ENCODE results near the gene SMU1. TPM values are rescaled to one million over a fixed set of nuclear protein-coding genes. Genes with fewer than 3 reads are reported as not detected.
A peak's percentile ranks its signal among the peaks of the same experiment; 100 is the strongest.

SMU1 gene
- 10 to 100 TPM; 31.0 to 33.9 (median 32.3) TPM for total RNA-seq

DNA sequence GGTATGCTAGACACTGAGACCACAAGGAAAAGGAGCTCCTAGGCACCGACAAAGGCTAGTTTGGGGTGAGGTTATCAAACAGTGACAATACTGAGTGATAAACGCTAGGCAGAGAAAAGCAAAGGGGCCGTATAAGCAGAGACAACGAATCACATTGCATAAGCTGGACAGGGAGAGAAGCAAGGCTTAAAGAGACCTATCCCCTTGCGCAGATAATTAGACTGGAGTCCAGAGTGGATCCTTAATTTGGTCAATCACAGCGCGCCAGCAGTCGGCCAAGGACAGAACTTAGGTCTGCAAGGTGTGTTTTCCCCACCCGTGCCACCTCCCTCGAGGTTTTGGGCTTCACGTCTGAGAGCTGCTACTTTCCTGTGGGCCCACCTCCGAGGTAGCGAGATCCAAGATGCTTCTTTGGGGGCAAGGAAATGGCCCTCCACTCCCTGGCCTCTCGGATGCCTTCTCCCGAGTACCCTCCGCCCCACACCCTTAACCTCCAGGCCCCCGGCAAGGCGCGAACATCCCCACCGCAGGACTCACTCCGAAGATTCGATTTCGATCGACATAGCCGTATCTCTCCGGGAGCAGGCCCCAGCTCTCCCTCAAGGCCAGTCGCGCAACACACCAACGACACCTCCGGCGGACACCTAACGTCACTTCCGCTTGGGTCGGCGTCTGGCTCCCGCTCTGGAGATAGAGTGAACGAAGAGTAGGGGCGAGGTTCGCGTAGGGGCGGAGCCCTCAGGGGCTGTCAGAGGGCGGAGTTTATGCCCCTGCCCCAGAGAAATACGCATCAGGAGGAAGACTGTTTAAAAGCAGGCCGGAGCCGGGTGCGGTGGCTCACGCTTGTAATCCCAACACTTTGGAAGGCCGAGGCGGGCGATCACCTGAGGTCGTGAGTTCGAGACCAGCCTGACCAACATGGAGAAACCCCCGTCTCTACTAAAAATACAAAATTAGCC lies at the start of gene SMU1:
TSS of gene SMU1 (minus strand) at position 629 of the 959 bp plus-strand sequence. CDS start at position 563, 66 bp downstream.
- ATAC-seq: peak; percentile 98

DNA sequence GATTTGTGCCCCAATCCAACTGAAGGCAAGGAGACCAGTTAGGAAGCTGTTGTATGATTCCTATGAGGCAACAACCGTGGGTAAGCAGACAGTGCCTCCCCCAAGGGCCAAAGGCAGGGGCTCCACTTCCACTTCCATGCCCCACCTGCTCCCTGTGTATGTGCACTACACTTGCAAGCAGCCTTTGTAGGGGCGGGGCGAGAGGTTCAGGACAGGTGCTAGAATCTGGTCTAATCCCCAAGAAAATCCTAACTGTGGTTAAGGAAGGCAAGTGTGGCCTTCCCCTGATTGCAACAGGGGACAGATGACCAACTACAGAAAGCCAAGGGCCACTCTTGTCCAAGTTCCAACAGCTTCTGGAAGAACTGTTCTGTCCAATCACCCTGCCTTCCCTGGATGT lies 49.0 kb upstream of the SMU1 start:
- ATAC-seq (no peak), DNase-seq (no peak)
- no peaks in the 10 kb centered on the region for H3K27me3 Mint-ChIP-seq (ENCODE audit: low read depth)
- peaks cover 46% of the 10 kb centered on the region for H3K4me1 Mint-ChIP-seq (ENCODE audit: low read depth)
- H3K9me3 Mint-ChIP-seq: no peaks in the 10 kb centered on the region
- peaks cover 45% of the 10 kb centered on the region for H3K36me3 Mint-ChIP-seq (ENCODE audit: insufficient read depth)
- no peak overlapping the region for H3K4me3 Mint-ChIP-seq

More for the DNA sequence above, at the start of gene SMU1:
- Mint-ChIP-seq H3K36me3 (ENCODE audit: insufficient read depth) (peaks cover 23% of the 10 kb centered on the region), H3K4me3 (peak within 1 kb of the TSS; percentile 99), H3K4me1 (ENCODE audit: low read depth) (peaks cover 43% of the 10 kb centered on the region), H3K9me3 (no peaks in the 10 kb centered on the region), H3K27me3 (ENCODE audit: low read depth) (no peaks in the 10 kb centered on the region)
- DNase-seq: peak; percentile 92

DNA sequence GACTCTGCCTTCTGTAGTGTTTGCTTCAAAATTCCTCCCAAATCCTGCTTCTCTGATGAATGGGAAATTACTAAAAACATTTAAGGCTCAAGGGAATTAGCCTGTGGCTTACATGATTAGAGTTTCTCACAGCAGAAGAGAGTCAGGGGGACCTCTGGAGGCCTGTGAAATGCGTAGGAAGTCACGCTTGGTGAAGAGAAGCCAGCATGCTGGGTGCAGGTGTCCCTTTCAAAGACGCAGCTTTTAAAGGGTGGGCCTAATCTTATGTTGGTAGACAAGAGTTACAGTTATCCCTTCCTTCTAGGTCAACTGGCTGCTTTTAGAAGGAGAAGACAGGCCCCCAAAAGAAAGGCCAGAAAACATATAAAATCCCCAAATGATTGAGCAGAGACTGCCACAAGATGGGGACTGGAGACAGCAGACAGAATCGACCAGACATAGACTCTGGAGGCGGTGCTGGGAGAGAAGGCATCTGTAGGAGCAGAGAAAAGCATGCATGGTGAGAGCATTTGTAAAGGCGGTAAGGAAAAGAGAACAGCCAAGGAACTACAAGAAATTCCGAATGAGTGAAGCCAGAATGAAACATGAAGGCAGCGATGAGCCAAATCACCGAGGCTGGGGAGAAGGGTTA lies 48.4 kb upstream of the SMU1 start:
- Mint-ChIP-seq H3K36me3 (ENCODE audit: insufficient read depth) (peaks cover 43% of the 10 kb centered on the region), H3K4me1 (ENCODE audit: low read depth) (peaks cover 46% of the 10 kb centered on the region), H3K9me3 (no peaks in the 10 kb centered on the region), H3K4me3 (peak overlapping the region; percentile 8), H3K27me3 (ENCODE audit: low read depth) (no peaks in the 10 kb centered on the region)
- no peak for DNase-seq
- ATAC-seq: no peak

DNA sequence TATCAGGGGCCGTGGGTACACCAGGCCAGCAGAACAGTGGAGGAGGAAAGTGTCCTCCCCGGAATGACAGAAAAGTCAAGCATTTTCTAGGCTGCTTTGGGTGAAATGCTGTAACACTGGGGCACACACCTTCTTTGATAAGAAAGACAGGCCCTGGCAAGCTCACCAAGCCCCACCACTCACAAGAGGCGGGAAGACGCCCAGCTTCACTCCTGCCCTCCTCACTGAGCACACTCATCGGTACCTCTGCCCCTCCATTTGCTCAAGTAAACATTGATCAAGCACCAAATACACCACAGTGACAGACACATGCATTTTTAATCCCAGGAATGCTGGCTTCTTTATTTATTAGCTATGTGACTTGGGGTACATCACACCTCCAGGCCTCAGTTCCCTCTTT lies 47.6 kb upstream of the SMU1 start:
- no peak for ATAC-seq
- DNase-seq: no peak
- Mint-ChIP-seq H3K9me3 (no peaks in the 10 kb centered on the region), H3K36me3 (ENCODE audit: insufficient read depth) (peaks cover 38% of the 10 kb centered on the region), H3K27me3 (ENCODE audit: low read depth) (no peaks in the 10 kb centered on the region), H3K4me3 (no peak overlapping the region), H3K4me1 (ENCODE audit: low read depth) (peaks cover 46% of the 10 kb centered on the region)

DNA sequence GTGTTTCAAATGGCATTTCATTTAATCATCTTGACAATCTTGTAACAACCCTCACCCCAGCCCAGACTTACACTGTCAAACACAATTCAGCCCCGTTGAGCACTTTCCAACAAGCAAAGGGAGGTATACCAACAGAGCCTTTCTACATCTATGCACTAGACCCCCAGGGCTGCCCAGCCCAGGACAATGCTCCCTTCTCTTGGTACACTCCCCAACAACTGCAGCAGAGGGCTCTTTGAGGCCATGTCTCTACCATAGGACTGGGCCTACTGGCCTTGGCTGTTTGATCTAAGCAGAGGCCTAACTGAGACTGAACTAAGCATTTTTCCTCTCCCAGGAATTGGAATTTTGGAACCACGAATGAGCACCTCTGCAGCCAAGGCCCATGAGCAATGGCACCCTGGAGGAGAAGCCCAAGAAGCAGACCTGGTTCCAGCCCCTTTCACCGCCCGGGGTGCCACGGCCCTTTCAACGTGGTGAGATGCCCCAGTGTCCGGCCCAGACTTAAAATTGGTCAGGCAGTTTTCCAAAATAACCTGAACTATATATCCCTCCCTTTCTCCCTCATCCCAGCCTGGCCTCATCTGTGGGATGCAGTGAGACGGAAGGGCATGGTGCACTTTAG lies 47.0 kb upstream of the SMU1 start:
- Mint-ChIP-seq H3K36me3 (ENCODE audit: insufficient read depth) (peaks cover 34% of the 10 kb centered on the region), H3K4me1 (ENCODE audit: low read depth) (peaks cover 44% of the 10 kb centered on the region), H3K27me3 (ENCODE audit: low read depth) (no peaks in the 10 kb centered on the region), H3K9me3 (no peaks in the 10 kb centered on the region), H3K4me3 (no peak overlapping the region)
- DNase-seq: no peak
- ATAC-seq: no peak

DNA sequence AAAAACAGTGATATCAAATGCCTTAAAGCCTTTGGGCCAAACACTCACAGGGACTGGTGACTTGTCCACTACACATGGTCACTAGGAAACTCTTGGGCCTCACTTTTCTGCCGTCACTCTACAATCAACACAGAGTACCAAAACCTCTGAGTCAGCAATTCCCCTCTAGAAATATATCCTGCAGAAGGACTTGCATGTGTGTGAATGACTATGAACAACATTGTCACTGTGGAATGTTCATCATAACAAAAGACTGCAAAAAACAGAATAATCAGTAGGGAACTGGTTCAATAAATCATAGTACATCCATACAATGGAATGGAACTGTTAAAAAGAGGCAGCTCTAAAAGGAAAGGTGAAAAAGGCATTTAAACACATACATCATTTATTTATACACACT lies 44.1 kb upstream of the SMU1 start:
- no peak for DNase-seq
- Mint-ChIP-seq H3K4me3 (no peak overlapping the region), H3K36me3 (ENCODE audit: insufficient read depth) (peaks cover 18% of the 10 kb centered on the region), H3K9me3 (no peaks in the 10 kb centered on the region), H3K4me1 (ENCODE audit: low read depth) (peaks cover 48% of the 10 kb centered on the region), H3K27me3 (ENCODE audit: low read depth) (no peaks in the 10 kb centered on the region)
- no peak for ATAC-seq

DNA sequence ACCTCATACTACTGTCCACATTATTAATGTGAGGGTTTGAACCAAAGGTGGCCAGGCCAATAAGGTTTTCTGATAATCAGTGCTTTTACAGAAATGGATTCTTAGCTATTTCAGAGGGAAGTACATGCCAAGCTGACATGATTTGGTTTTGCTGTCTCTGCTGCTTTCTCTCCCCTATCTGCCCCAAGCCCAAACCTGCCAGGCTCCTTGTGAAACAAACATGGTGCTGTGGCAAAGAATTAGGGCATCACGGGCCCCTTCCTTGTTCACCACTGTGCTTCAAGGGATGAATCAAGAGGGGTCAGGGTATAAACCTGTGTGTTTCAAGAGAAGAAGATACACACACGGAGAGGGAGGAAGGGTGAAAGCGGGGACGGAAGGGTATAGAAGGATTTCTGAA lies 41.3 kb upstream of the SMU1 start:
- no peak overlapping the region for H3K4me3 Mint-ChIP-seq
- DNase-seq: no peak
- no peaks in the 10 kb centered on the region for H3K27me3 Mint-ChIP-seq (ENCODE audit: low read depth)
- peaks cover 39% of the 10 kb centered on the region for H3K4me1 Mint-ChIP-seq (ENCODE audit: low read depth)
- no peaks in the 10 kb centered on the region for H3K9me3 Mint-ChIP-seq
- ATAC-seq: no peak
- H3K36me3 Mint-ChIP-seq (ENCODE audit: insufficient read depth): peaks cover 24% of the 10 kb centered on the region

DNA sequence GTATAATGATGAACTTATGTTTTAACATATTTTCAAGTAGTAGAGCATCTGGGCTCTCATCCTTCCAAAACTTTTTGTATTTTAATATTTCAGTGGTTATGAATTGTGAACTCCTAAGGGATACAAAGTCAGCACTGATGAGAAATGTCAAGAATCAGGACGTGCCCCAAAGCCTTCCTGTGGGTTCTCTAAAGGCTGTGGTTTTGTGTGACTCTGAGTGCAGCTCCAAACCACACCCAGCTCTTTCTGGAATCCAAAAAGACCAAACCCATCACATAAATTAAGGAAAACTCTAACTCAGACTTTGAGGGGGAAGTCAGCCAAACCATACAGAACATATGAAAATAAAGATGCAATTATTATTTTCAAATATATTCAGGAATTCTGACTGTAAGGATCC lies 40.8 kb upstream of the SMU1 start:
- no peaks in the 10 kb centered on the region for H3K9me3 Mint-ChIP-seq
- no peaks in the 10 kb centered on the region for H3K27me3 Mint-ChIP-seq (ENCODE audit: low read depth)
- H3K4me3 Mint-ChIP-seq: no peak overlapping the region
- DNase-seq (no peak), ATAC-seq (no peak)
- H3K4me1 Mint-ChIP-seq (ENCODE audit: low read depth): peaks cover 39% of the 10 kb centered on the region
- H3K36me3 Mint-ChIP-seq (ENCODE audit: insufficient read depth): peaks cover 29% of the 10 kb centered on the region

DNA sequence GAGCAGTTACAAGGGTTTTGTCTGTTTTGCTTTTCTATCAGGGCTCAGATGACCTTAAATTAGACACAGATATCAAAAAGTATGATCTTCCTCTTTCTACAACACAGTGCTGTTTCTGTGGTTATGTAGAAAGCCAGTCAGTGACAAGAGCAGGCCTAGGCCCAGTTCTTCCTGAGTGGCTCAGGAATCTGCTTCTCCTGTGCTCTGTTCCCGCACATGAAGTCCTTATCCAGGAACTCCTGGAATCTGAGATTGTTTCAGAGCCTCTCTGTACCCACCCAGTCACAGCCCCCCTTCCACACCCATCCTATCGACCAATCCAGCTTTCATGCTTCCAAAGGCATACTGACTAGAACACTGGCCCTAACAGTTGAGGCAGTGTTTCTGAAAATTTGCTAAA lies 40.4 kb upstream of the SMU1 start:
- H3K27me3 Mint-ChIP-seq (ENCODE audit: low read depth): no peaks in the 10 kb centered on the region
- ATAC-seq (no peak), DNase-seq (no peak)
- H3K36me3 Mint-ChIP-seq (ENCODE audit: insufficient read depth): peaks cover 29% of the 10 kb centered on the region
- H3K4me1 Mint-ChIP-seq (ENCODE audit: low read depth): peaks cover 39% of the 10 kb centered on the region
- no peaks in the 10 kb centered on the region for H3K9me3 Mint-ChIP-seq
- H3K4me3 Mint-ChIP-seq: no peak overlapping the region

DNA sequence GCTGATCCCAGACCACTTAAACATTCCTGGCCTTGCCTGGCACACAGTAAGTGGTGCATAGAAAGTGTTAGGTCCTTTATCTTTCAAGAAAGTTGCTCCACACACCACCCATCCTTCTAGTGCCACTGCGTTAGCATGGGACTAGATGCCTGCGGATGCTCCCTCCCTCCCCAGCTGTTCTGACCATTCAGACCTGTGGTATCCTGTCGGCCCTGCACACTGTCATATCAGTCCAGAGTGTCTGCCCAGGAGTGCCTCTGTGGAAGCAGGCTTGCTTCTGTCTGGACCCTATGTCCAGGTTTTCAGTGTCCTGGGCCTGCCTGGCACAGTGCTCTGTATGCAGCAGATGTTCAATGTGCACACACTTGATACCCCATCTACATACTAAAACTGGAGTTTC lies 38.3 kb upstream of the SMU1 start:
- H3K27me3 Mint-ChIP-seq (ENCODE audit: low read depth): no peaks in the 10 kb centered on the region
- DNase-seq (no peak), ATAC-seq (no peak)
- H3K36me3 Mint-ChIP-seq (ENCODE audit: insufficient read depth): peaks cover 25% of the 10 kb centered on the region
- H3K9me3 Mint-ChIP-seq: no peaks in the 10 kb centered on the region
- peaks cover 25% of the 10 kb centered on the region for H3K4me1 Mint-ChIP-seq (ENCODE audit: low read depth)
- no peak overlapping the region for H3K4me3 Mint-ChIP-seq

DNA sequence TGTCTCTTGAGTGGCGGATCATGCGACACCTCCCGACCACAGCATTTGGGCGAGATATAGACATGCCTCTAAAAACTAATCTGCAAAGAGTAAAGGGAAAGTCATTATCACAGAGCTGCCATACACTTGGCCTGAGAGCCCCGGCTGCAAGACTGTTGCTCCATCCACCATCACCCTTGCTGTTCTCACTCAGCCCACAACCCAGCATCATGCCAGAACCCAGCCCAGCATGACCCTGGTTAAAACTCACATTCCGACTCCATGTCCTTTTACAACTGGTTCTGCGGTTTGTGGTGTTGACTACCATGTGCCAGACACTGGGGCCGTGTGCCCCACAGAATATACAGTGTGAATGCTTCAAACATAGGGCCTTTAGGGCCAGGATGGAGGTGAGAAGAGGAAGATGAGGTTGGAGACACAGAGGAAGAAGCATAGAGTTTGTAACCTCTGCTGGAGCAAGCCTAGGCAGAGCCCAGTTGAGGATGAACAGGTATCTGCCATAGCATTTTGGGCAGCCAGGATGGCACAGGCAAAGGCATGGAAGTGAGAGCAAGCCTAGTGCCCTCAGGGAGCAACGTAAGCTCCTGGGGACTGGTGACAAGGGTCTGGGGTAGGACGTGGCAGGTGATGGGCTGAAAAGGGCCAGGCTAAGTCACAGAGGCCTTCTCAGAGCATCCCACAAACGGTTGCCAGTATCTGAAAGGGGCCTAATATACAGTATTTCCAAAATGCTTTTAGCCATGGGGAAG lies 37.5 kb upstream of the SMU1 start:
- H3K4me1 Mint-ChIP-seq (ENCODE audit: low read depth): peaks cover 24% of the 10 kb centered on the region

DNA sequence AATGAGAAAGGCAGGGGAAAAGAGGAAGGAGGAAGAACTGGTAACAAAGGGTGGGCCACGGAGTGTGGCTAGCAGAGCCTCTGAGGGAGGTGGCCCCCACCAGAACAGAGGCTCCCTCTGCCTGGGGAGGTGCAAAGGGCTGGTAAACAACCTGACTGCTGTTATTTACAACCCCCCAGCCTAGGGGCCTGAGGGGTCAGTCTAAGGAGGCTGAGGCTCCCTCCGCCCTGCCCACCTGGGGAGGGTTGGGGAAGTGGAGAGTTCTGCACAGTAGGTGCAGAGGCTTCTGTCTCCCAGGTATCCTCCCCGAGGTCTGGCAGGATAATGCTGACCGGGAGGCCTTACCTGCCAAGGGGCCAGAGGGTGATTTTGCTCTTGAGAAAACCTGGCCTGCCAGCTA lies 35.6 kb upstream of the SMU1 start:
- ATAC-seq: no peak
- H3K4me1 Mint-ChIP-seq (ENCODE audit: low read depth): peaks cover 12% of the 10 kb centered on the region
- H3K4me3 Mint-ChIP-seq: no peak overlapping the region
- H3K36me3 Mint-ChIP-seq (ENCODE audit: insufficient read depth): peaks cover 25% of the 10 kb centered on the region
- no peaks in the 10 kb centered on the region for H3K27me3 Mint-ChIP-seq (ENCODE audit: low read depth)
- no peak for DNase-seq
- no peaks in the 10 kb centered on the region for H3K9me3 Mint-ChIP-seq

More for the DNA sequence above, 37.5 kb upstream of the SMU1 start:
- no peaks in the 10 kb centered on the region for H3K9me3 Mint-ChIP-seq
- H3K27me3 Mint-ChIP-seq (ENCODE audit: low read depth): no peaks in the 10 kb centered on the region
- peaks cover 23% of the 10 kb centered on the region for H3K36me3 Mint-ChIP-seq (ENCODE audit: insufficient read depth)
- no peak overlapping the region for H3K4me3 Mint-ChIP-seq
- no peak for ATAC-seq
- DNase-seq: no peak

DNA sequence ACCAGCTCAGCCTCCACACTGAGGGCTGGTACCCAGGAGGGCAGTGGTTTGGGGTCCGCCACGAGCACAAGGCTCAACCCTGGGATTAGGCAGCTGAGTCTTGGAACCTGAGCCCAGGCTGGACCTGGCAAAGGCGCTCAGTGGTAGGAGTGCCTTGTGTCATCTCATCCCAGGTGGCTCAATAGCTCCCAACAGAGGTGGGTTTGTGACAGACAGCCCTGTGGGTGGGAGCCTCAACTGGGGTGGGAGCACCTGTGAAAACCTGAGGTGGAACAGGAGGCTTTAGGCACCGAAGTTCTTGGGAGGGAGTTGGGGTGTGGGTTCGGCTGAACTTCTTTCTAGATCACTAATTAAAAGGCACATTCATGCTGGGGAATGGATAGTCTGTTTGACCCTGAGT lies 35.2 kb upstream of the SMU1 start:
- no peaks in the 10 kb centered on the region for H3K27me3 Mint-ChIP-seq (ENCODE audit: low read depth)
- peaks cover 8% of the 10 kb centered on the region for H3K4me1 Mint-ChIP-seq (ENCODE audit: low read depth)
- H3K9me3 Mint-ChIP-seq: no peaks in the 10 kb centered on the region
- no peak overlapping the region for H3K4me3 Mint-ChIP-seq
- DNase-seq (no peak), ATAC-seq (no peak)
- H3K36me3 Mint-ChIP-seq (ENCODE audit: insufficient read depth): peaks cover 25% of the 10 kb centered on the region

DNA sequence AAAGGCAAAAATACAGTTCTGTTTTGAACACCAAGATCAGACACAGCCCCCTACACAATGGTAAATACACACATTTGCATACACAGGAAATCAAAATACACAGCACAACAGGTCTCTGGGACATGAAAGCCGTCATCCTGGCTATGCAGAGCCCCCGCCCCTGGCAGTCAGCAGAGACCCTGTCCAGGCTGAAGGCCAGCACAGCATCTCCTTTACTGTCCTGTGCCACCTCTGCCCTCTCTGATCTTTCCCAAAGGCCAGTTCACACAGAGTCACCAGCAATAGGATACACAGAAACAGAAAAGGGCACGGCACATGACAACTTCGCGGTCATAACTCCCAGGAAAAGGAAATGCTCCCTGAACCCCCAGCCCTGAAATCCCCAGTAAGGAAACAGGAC lies 34.2 kb upstream of the SMU1 start:
- Mint-ChIP-seq H3K4me3 (no peak overlapping the region), H3K27me3 (ENCODE audit: low read depth) (no peaks in the 10 kb centered on the region), H3K36me3 (ENCODE audit: insufficient read depth) (peaks cover 25% of the 10 kb centered on the region), H3K4me1 (ENCODE audit: low read depth) (peaks cover 7% of the 10 kb centered on the region), H3K9me3 (no peaks in the 10 kb centered on the region)
- DNase-seq (no peak), ATAC-seq (no peak)
